Colonic mucosa (tissue), 4 donors: Measurements from ENCODE around the gene FBXL15. TPM values are rescaled to one million over a fixed set of nuclear protein-coding genes. Genes with fewer than 3 reads are reported as not detected.
A peak's percentile ranks its signal among the peaks of the same experiment; 100 is the strongest.

Experiments used
- DNase-seq: peaks from one replicate; pipeline ENCODE4 v3.0.0-alpha.2; 2020
- H3K27ac ChIP-seq: fragments of 200-600 bp; one replicate; pipeline ENCODE4 v1.8.0; 2021
- H3K27me3 ChIP-seq: fragments of 200-600 bp; one replicate; pipeline ENCODE4 v1.8.0; 2021
- H3K36me3 ChIP-seq: fragments of 200-600 bp; one replicate; pipeline ENCODE4 v1.8.0; 2021
- H3K4me1 ChIP-seq: fragments of 200-600 bp; one replicate; pipeline ENCODE4 v1.8.0; 2021; ENCODE audit warnings: mild to moderate bottlenecking
- H3K4me3 ChIP-seq: fragments of 200-600 bp; one replicate; pipeline ENCODE4 v1.8.0; 2021
- H3K9ac ChIP-seq, 2 donors: one replicate each; pipeline ENCODE4 v1.7.0; 2013; ENCODE audit warnings: control low read depth in 2 of 2, low read depth in 2 of 2, low read length in 2 of 2
- H3K9me3 ChIP-seq: fragments of 200-600 bp; one replicate; pipeline ENCODE4 v1.8.0; 2021
- intact Hi-C: fragments of 100-400 bp; cut with DNase I; formaldehyde crosslinking; loops from one replicate; pipeline ENCODE4 v1.14.1; 2022
- total RNA-seq, 2 donors: library from RNA; stranded (reverse); fragmentation: NEBNext Ultra II Directional in 1 of 2; extraction: Animal tissue kit (Norgen Biotek cat#: 25700) in 1 of 2; gene quantifications; one replicate each; pipeline ENCODE4 v1.2.1, GENCODE V29; 2021
- TF ChIP-seq, protein P1 (sequence below): fragments of 200-600 bp; IDR thresholded peaks from one replicate; pipeline ENCODE4 v1.8.0; 2022; ENCODE audit warnings: antibody characterized with exemption, mild to moderate bottlenecking
- donor health status: healthy.
- donor health status: DM: no; HTN: no; CAD: no.
- donor health status: DM: no; HTN: no; CAD: no.

The FBXL15 gene
- total RNA-seq, 2 donors from 2014 or later = 23.7 to 37.3 TPM

DNA sequence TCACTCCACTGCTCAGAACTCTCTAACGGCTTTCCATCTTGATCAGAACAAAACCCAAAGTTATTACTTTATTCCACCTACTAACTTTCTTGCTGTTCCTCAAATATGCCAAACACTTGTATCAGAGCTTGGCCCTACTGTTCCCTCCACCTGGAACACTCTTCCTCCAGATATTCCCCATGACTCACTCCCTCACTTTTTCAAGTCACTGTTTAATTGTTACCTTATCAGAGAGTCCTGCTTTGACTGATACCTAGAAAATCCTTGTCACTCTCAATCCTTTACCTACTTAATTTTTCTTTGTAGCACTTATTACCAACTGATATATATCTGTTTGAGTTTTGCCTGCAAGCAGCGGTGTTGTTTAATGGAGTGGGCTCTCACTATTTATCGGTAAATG, 30.7 kb upstream of the FBXL15 start:
- TF ChIP-seq, protein P1, sequence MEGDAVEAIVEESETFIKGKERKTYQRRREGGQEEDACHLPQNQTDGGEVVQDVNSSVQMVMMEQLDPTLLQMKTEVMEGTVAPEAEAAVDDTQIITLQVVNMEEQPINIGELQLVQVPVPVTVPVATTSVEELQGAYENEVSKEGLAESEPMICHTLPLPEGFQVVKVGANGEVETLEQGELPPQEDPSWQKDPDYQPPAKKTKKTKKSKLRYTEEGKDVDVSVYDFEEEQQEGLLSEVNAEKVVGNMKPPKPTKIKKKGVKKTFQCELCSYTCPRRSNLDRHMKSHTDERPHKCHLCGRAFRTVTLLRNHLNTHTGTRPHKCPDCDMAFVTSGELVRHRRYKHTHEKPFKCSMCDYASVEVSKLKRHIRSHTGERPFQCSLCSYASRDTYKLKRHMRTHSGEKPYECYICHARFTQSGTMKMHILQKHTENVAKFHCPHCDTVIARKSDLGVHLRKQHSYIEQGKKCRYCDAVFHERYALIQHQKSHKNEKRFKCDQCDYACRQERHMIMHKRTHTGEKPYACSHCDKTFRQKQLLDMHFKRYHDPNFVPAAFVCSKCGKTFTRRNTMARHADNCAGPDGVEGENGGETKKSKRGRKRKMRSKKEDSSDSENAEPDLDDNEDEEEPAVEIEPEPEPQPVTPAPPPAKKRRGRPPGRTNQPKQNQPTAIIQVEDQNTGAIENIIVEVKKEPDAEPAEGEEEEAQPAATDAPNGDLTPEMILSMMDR = no peak
- intact Hi-C loops = loop anchor here (5.0 to 10.0 kb wide), 2 partner anchors 92 to 205 kb away; no protein-coding TSS in a partner anchor

DNA sequence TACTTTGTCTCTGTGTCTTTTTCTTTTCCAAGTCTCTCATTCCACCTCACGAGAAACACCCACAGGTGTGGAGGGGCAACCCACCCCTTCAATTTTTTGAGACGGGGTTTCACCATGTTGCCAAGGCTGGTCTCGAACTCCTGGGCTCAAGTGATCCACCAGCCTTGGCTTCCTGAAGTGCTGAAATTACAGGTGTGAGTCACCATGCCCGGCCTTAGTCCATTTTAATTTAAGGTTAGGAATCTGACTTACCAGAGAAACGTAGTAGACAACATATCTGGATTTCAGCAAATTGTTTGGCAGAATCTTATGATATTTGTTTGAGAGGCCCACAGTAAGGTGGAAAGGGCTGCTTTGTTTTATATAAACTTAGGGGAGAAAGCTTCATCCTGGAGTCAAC, 28.3 kb upstream of the FBXL15 start:
- Histone ChIP-seq H3K4me1 (peaks cover 11% of the 10 kb centered on the region), H3K4me3 (no peak overlapping the region), H3K9ac (no peak overlapping the region), H3K9me3 (no peaks in the 10 kb centered on the region), H3K27ac (no peak overlapping the region), H3K27me3 (no peaks in the 10 kb centered on the region), H3K36me3 (no peaks in the 10 kb centered on the region)
- TF ChIP-seq, protein P1 = no peak
- intact Hi-C loops = loop anchor here (5.0 to 10.0 kb wide), 2 partner anchors 90 to 202 kb away; no protein-coding TSS in a partner anchor
- no peak for DNase-seq

More for the DNA sequence above, 30.7 kb upstream of the FBXL15 start:
- Histone ChIP-seq H3K4me1 (no peaks in the 10 kb centered on the region), H3K27me3 (no peaks in the 10 kb centered on the region), H3K9me3 (no peaks in the 10 kb centered on the region), H3K27ac (no peak overlapping the region), H3K36me3 (no peaks in the 10 kb centered on the region), H3K9ac (no peak overlapping the region), H3K4me3 (no peak overlapping the region)
- no peak for DNase-seq

DNA sequence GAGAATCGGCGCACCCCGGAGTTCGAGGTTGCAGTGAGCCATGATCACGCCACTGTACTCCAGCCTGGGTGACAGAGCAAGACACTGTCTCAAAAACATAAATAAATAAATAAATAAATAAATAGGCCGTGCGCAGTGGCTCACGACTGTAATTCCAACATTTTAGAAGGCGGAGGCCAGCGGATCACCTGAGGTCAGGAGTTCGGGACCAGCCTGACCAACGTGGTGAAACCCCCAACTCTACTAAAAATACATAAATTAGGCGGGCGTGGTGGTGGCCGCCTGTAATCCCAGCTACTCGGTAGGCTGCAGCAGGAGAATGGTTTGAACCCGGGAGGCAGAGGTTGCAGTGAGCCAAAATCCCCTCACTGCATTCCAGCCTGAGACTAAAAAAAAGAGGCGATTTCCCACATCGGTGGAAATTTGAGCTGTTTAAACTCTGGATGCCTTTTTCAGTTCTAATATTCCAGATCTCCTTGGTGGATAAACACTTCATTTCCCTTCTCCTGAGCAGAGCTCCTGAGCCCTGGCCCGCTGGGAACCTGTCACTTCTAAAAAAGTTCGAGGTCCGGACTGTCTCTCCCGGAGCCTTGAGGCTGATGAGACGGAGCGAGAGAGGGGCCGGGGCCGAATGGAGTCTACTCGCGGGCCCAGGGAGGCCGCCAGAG, 27.1 kb upstream of the FBXL15 start:
- intact Hi-C loops = loop anchor here (5.0 to 10.0 kb wide), 2 partner anchors 89 to 201 kb away; no protein-coding TSS in a partner anchor
- TF ChIP-seq, protein P1 = no peak
- Histone ChIP-seq H3K9me3 (no peaks in the 10 kb centered on the region), H3K4me1 (peaks cover 11% of the 10 kb centered on the region), H3K27me3 (no peaks in the 10 kb centered on the region), H3K27ac (peak overlapping the region; percentile 98), H3K9ac (peak overlapping the region; percentile 90 to 95), H3K4me3 (peak overlapping the region; percentile 73), H3K36me3 (no peaks in the 10 kb centered on the region)
- no peak for DNase-seq

DNA sequence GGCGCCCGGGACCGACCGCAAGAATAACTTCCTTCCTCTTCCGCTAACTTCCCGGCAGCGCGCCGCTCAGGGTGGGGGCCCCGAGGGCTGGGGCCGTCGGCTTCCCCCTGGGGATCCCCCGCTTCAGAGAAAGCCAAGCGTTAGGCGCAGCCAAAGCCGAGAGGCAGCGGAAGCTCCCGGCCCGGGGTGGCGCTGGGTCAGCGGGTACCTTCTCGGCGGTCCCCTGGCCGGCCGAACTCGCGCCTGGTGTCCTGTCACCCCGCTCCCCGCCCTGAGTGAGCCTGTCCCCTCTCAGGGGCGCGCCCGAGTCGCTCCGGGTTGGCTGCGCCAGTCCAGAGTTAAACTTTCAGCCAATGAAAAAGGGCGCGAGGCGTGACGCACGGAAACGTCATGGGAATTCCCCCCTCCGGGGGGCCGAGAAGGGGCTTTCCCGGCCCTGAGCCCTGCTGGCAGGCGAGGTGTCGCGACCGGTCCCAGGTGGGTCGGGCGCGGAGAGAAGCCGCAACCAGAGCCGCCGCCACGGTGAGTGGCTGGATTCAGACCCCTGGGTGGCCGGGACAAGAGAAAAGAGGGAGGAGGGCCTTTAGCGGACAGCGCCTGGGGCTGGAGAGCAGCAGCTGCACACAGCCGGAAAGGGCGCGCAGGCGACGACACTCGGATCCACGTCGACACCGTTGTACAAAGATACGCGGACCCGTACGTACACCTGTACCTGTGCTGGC, 26.4 kb upstream of the FBXL15 start:
- Histone ChIP-seq H3K36me3 (no peaks in the 10 kb centered on the region), H3K27me3 (no peaks in the 10 kb centered on the region), H3K27ac (peak overlapping the region; percentile 98), H3K4me3 (peak overlapping the region; percentile 73), H3K9me3 (no peaks in the 10 kb centered on the region), H3K4me1 (peaks cover 11% of the 10 kb centered on the region), H3K9ac (peak overlapping the region; percentile 90 to 95)
- intact Hi-C loops = loop anchor here (5.0 to 10.0 kb wide), 2 partner anchors 88 to 201 kb away; no protein-coding TSS in a partner anchor
- TF ChIP-seq, protein P1 = peak; percentile 97
- DNase-seq = peak; percentile 97

DNA sequence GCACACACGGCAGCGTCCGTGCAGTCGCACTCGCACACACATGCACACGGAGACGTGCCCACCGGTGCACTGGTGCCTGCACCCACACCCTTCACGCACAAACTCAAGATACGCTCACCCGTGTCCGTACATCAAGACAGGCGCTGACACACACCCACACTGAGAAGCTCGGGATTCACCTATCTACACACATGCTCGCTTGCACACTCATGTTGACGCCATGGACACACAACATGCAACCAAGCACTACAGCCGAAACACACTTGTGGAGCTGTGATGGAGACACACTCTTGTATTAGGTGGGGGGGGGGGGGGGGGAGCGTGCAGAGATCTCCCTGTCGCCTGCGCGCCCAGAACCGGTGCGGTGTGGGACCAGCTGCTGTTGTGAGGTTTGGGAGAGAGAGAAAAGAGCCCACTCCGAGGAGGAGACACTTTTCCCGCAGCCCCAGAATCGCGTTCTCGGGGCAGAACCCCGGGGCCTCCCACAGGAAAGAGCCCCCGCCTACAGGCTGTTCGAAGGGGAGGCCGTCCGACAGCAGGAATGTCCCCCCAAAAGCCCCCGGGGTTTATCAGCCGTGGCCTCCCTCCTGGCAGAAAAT, 25.7 kb upstream of the FBXL15 start:
- peak overlapping the region; percentile 73 for H3K4me3 ChIP-seq
- H3K27ac ChIP-seq = peak overlapping the region; percentile 98
- intact Hi-C loops = loop anchor here (5.0 to 10.0 kb wide), 3 partner anchors 87 to 200 kb away; partner anchors contain the start of gene ELOVL3
- peaks cover 11% of the 10 kb centered on the region for H3K4me1 ChIP-seq
- H3K9ac ChIP-seq = peak overlapping the region; percentile 90 to 95
- no peaks in the 10 kb centered on the region for H3K27me3 ChIP-seq
- H3K36me3 ChIP-seq = no peaks in the 10 kb centered on the region
- peak; percentile 47 for DNase-seq
- no peaks in the 10 kb centered on the region for H3K9me3 ChIP-seq
- TF ChIP-seq, protein P1 = no peak
